DOHH2 (cell line): ENCODE data around the gene BANP.

Experiments used
- EZH2phosphoT487 ChIP-seq: fragments of 200-600 bp; sonication (generic); IDR thresholded peaks from 2 replicates; pipeline ENCODE4 v1.6.1; 2017; ENCODE audit warnings: borderline replicate concordance, mild to moderate bottlenecking, antibody characterized with exemption, low read length, moderate library complexity, mixed read lengths
- TF ChIP-seq, protein P1 (sequence below): fragments of 200-600 bp; sonication (generic); IDR thresholded peaks from one replicate; pipeline ENCODE4 v1.5.1; 2014; ENCODE audit warnings: antibody characterized with exemption, mild to moderate bottlenecking, low read depth, low read length; ENCODE audit not compliant: poor library complexity, severe bottlenecking

- TF ChIP-seq, protein P1, sequence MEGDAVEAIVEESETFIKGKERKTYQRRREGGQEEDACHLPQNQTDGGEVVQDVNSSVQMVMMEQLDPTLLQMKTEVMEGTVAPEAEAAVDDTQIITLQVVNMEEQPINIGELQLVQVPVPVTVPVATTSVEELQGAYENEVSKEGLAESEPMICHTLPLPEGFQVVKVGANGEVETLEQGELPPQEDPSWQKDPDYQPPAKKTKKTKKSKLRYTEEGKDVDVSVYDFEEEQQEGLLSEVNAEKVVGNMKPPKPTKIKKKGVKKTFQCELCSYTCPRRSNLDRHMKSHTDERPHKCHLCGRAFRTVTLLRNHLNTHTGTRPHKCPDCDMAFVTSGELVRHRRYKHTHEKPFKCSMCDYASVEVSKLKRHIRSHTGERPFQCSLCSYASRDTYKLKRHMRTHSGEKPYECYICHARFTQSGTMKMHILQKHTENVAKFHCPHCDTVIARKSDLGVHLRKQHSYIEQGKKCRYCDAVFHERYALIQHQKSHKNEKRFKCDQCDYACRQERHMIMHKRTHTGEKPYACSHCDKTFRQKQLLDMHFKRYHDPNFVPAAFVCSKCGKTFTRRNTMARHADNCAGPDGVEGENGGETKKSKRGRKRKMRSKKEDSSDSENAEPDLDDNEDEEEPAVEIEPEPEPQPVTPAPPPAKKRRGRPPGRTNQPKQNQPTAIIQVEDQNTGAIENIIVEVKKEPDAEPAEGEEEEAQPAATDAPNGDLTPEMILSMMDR = no peak
- no peak for TF ChIP-seq EZH2phosphoT487
Observed at GRCh38 chr16:88121886-88122580, 170.8 kb downstream of the BANP start.
